Ishikawa (cell line): Measurements from ENCODE around the gene AXIN2.

Experiments used
- EP300 ChIP-seq: IDR thresholded peaks from 2 replicates; pipeline ENCODE4 v1.6.1; 2012; ENCODE audit warnings: borderline replicate concordance
- MAX ChIP-seq: IDR thresholded peaks from 2 replicates; pipeline ENCODE4 v1.6.1; 2012
- TAF1 ChIP-seq: IDR thresholded peaks from 2 replicates; pipeline ENCODE4 v1.6.1; 2012; ENCODE audit warnings: low read depth, mild to moderate bottlenecking
- TCF12 ChIP-seq: IDR thresholded peaks from 2 replicates; pipeline ENCODE4 v1.6.1; 2012; ENCODE audit warnings: low read depth
- TEAD4 ChIP-seq: IDR thresholded peaks from 2 replicates; pipeline ENCODE4 v1.6.1; 2012
- USF1 ChIP-seq: IDR thresholded peaks from 2 replicates; pipeline ENCODE4 v1.6.1; 2012

- TF ChIP-seq TAF1 (no peak), TEAD4 (no peak), TCF12 (no peak), MAX (no peak), USF1 (no peak), EP300 (no peak)
These were observed 39.1 kb upstream of the AXIN2 start for GRCh38 chr17:65600518-65600917.
